HEK293T (cell line): ENCODE data around the gene POLL.
A peak's percentile ranks its signal among the peaks of the same experiment; 100 is the strongest.

ENCODE experiments used
- CTCF ChIA-PET: fragments of 350-600 bp; formaldehyde crosslinking; extraction: SDS; loops from one replicate; lab custom pipeline; 2021; ENCODE audit warnings: antibody characterized with exemption, inconsistent platforms; lab: Yijun Ruan, JAX
- POLR2A ChIA-PET: fragments of 350-600 bp; formaldehyde crosslinking; extraction: SDS; loops from one replicate; lab custom pipeline; 2020; ENCODE audit warnings: antibody characterized with exemption, inconsistent platforms; lab: Yijun Ruan, JAX
- DNase-seq: peaks from one replicate; pipeline ENCODE4 v3.0.0; 2012; ENCODE audit warnings: mixed read lengths; ENCODE audit errors: extremely low spot score
- ARNT ChIP-seq: fragments of 450-650 bp; IDR thresholded peaks from 2 replicates; pipeline ENCODE4 v1.6.1; 2017; ENCODE audit warnings: mild to moderate bottlenecking
- BHLHE40 ChIP-seq: fragments of 450-650 bp; IDR thresholded peaks from 2 replicates; pipeline ENCODE4 v1.6.1; 2016; ENCODE audit warnings: mild to moderate bottlenecking, moderate library complexity, borderline replicate concordance
- ELF4 ChIP-seq: fragments of 450-650 bp; IDR thresholded peaks from 2 replicates; pipeline ENCODE4 v1.6.1; 2017; ENCODE audit warnings: antibody characterized with exemption
- FOXA1 ChIP-seq: fragments of 450-650 bp; IDR thresholded peaks from 2 replicates; pipeline ENCODE4 v1.6.1; 2016; ENCODE audit warnings: mild to moderate bottlenecking
- FOXK2 ChIP-seq: fragments of 450-650 bp; IDR thresholded peaks from 2 replicates; pipeline ENCODE4 v1.6.1; 2016; ENCODE audit warnings: mild to moderate bottlenecking
- FOXM1 ChIP-seq: fragments of 450-650 bp; IDR thresholded peaks from 2 replicates; pipeline ENCODE4 v1.6.1; 2017; ENCODE audit warnings: mild to moderate bottlenecking, borderline replicate concordance
- HDGF ChIP-seq: fragments of 450-650 bp; IDR thresholded peaks from 2 replicates; pipeline ENCODE4 v1.6.1; 2017; ENCODE audit warnings: antibody characterized with exemption, borderline replicate concordance
- L3MBTL2 ChIP-seq: fragments of 450-650 bp; conservative IDR thresholded peaks from 2 replicates; pipeline ENCODE4 v1.6.1; 2016; ENCODE audit warnings: mild to moderate bottlenecking
- LEF1 ChIP-seq: fragments of 450-650 bp; IDR thresholded peaks from 2 replicates; pipeline ENCODE4 v1.6.1; 2017; ENCODE audit warnings: mild to moderate bottlenecking, borderline replicate concordance
- NFRKB ChIP-seq: fragments of 450-650 bp; IDR thresholded peaks from 2 replicates; pipeline ENCODE4 v1.6.1; 2016; ENCODE audit warnings: mild to moderate bottlenecking, moderate library complexity
- PKNOX1 ChIP-seq: fragments of 450-650 bp; IDR thresholded peaks from 2 replicates; pipeline ENCODE4 v1.6.1; 2016
- SP1 ChIP-seq: fragments of 450-650 bp; IDR thresholded peaks from 2 replicates; pipeline ENCODE4 v1.6.1; 2017
- TARDBP ChIP-seq: fragments of 450-650 bp; IDR thresholded peaks from 2 replicates; pipeline ENCODE4 v1.6.1; 2016
- ZNF384 ChIP-seq: fragments of 450-650 bp; IDR thresholded peaks from 2 replicates; pipeline ENCODE4 v1.6.1; 2016

Gene POLL

DNA sequence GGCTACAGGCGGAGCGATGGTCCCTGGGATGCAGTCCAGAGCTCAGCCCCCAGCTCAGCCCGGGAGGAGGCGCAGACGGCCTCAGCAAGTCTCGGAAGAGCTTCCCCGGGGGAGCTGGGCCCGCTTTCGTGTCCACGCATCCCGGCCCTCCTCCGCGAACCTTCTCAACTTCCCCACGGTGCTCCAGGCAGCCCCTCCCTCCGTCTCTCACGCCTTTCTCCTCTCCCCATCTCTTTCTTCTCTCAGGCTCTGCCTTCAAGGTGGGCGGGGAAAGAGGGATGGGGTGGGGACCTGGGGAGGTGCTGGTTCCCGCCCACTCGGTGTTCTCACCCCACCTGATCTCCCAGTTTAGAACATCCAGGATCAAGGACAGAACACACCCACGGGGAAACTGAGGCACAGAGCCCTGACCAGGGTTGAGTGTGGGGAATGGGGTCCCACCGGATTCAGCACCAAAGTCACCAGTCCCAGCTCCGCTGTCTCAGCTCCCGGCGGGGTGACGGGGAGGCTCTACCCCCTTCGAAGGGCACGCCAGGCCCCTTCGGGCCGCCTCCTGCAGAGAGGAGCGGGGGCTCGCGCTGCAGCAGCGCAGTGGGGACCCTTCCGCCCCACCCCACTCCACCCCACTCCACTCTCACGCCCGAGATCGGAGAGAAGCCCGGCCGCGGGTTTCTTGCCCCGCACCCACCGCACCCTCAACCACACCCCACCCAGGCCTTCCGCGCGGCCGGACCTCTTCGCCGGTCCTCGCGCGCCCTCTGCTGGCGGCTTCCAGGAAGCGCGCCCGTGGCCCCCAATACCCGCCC lies 18.2 kb downstream of the POLL start:
- POLR2A ChIA-PET: no interaction called here
- DNase-seq: peak; percentile 92
- CTCF ChIA-PET: interaction anchor here (0.6 to 2.1 kb wide), 25 partner anchors 9 to 413 kb away, joined by 3 to 14 read pairs (median 3); no protein-coding TSS in a partner anchor
- TF ChIP-seq PKNOX1 (no peak), L3MBTL2 (peak; percentile 40; the same call in 1 of the 2 replicates), ARNT (no peak), ZNF384 (no peak), HDGF (no peak)

DNA sequence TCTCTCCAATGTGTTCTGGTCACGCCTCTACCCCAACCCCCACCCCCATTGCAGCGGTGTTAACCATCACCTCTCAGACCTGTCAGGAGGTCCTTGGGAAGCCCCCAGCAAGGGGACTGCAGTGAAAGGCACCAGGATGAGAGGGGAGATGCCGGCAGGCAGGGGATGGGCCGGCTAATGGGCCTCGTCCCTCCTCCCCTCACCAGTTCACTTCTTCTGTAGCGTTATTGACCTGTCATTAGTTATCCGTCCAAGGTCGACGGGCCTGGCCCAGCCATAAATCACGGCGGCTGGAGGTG lies 18.8 kb downstream of the POLL start:
- TF ChIP-seq LEF1 (no peak), PKNOX1 (peak; percentile 83)
- CTCF ChIA-PET: interaction anchor here (0.6 to 1.9 kb wide), 20 partner anchors 9 to 412 kb away, joined by 3 to 10 read pairs (median 3); no protein-coding TSS in a partner anchor
- POLR2A ChIA-PET: no interaction called here
- DNase-seq: no peak

DNA sequence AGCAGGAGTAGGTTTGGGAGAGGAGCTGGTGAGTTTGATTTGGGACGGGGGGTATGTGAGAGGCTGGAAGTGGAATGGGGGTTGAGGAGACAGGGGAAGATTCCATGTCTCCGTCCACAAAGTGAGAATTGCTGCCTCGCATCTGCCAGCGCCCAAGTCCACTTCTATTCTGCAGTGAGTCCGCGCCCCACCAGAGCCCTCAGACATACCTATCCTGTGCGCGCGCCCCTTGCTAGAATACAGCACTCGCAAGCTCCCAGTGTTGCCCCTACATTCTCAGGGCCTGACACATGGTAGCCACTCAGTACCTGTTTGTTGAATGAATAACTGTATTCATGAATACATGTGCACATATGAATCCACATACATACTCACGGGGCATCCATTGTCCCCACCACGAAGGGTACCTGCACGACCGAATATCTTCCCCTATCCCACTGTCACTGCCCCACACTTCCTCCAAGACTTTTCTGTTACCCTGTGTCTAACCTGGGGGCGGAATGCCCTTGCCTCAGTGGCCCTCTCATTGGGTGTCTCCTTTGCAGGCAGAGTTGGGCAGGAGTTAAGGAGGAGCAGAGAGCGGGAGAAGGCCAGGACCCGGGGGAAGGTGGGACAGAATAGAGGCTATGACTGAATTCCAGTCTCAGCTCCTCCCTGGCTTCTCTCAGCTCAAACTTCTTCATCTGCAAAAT lies 19.9 kb downstream of the POLL start:
- no peak for TF ChIP-seq ARNT
- TF ChIP-seq LEF1: no peak
- DNase-seq: no peak
- CTCF ChIA-PET: interaction anchor here (1.3 kb wide), 1 partner anchor 354 kb away, joined by 7 read pairs; no protein-coding TSS in a partner anchor
- POLR2A ChIA-PET: no interaction called here

GRCh38 chr10:101567165-101568006 lies 20.7 kb downstream of the POLL start:
- no peak for DNase-seq
- CTCF ChIA-PET: interaction anchor here (1.3 kb wide), 1 partner anchor 353 kb away, joined by 7 read pairs; no protein-coding TSS in a partner anchor
- POLR2A ChIA-PET: no interaction called here
- TF ChIP-seq LEF1 (no peak), PKNOX1 (no peak), HDGF (no peak), TARDBP (no peak), NFRKB (no peak), SP1 (no peak), FOXA1 (no peak)

DNA sequence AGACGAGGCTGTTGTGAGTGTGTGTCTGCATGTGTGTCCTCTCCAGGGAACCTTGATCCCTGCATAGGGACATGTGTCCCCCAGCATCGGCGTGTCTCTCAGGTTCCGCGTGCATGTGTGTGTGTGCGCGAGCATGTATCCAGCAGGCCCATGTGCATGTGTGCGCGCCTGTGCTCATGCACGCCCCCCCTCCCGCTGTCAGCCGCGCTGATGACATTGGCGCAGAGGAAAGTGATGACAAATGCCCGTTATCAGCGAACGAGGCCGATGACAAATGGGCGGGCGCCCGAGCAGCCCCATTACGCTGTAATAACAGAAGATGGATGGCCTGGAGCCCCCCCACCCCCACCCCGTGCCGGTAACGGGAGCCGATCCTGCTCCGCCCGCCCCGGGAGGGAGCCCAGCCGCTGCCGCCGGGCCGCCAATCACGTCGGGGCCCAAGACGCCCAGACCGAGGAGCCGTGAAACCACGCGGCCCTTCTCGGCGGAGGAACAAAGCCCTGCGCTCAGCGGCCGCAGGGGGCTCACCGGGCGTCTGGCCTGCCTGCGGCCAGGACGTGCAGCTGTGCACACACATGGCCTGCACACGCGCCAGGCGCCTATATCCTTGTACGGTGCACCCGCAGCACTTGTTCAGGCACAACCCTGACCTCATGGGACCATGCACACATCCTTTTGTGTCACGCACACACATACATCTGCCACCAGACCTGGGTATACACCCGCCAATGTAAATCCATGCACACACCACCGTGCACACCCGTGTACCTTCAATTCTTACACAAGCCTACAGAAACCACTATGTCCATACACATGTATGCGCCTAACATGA lies 21.5 kb downstream of the POLL start:
- CTCF ChIA-PET: no interaction called here
- TF ChIP-seq BHLHE40: no peak
- TF ChIP-seq PKNOX1: peak; percentile 88
- no peak for TF ChIP-seq LEF1
- TF ChIP-seq ARNT: no peak
- TF ChIP-seq L3MBTL2: peak; percentile 75
- no peak for TF ChIP-seq ELF4
- TF ChIP-seq FOXM1: peak; percentile 63; the same call in 1 of the 2 replicates
- peak; percentile 64 for DNase-seq
- POLR2A ChIA-PET: no interaction called here

- no peak for TF ChIP-seq LEF1
- no peak for TF ChIP-seq HDGF
- no peak for TF ChIP-seq FOXA1
- TF ChIP-seq FOXM1: no peak
- TF ChIP-seq FOXK2: no peak
- POLR2A ChIA-PET: no interaction called here
- DNase-seq: no peak
- CTCF ChIA-PET: no interaction called here
Observed at GRCh38 chr10:101565936-101566332, 22.1 kb downstream of the POLL start.
